ENCODE data around the gene SLC15A1. TPM values are rescaled to one million over a fixed set of nuclear protein-coding genes. Genes with fewer than 3 reads are reported as not detected.

SLC15A1 gene
- total RNA-seq, 4 donors from 2014 or later: 16.1 to 56.3 (median 44.1) TPM; not detected in 1

GRCh38 chr13:98795220-98795619, 42.7 kb upstream of the SLC15A1 start:
- WGBS, 2 donors (ENCODE audit: low coverage in 1 of 2): 97 to 100% methylated on average over 1 to 6 of the region's 6 CpGs
- in situ Hi-C loops (cut with MboI; ENCODE audit: low pct_ligation_motif_present in 1 of 4, low pct_unique_long_range_greater_than_20kb in 1 of 4, low sequenced_read_pairs in 3 of 4): no loop called here

GRCh38 chr13:98794498-98794897, 42.0 kb upstream of the SLC15A1 start:
- Histone ChIP-seq H3K4me3 (no peak overlapping the region), H3K27me3 (no peaks in the 10 kb centered on the region), H3K27ac (no peak overlapping the region), H3K36me3 (peaks cover 0 to 11% (median 0%) of the 10 kb centered on the region in 4 donors), H3K9me3 (no peaks in the 10 kb centered on the region), H3K4me1 (peaks cover 0 to 7% (median 4%) of the 10 kb centered on the region in 4 donors)
- 94 to 97% methylated on average over 11 to 12 of the region's 12 CpGs for WGBS, 2 donors (ENCODE audit: low coverage in 1 of 2)
- in situ Hi-C loops (cut with MboI; ENCODE audit: low pct_ligation_motif_present in 1 of 4, low pct_unique_long_range_greater_than_20kb in 1 of 4, low sequenced_read_pairs in 3 of 4): no loop called here
- no peak for DNase-seq
- intact Hi-C loops (cut with DNase I; ENCODE audit: low total_unique reads): no loop called here
- TF ChIP-seq POLR2AphosphoS5 (IDR thresholded peaks at IDR 0.05): no peak
- TF ChIP-seq CTCF (IDR thresholded peaks at IDR 0.05): no peak
- no peak for TF ChIP-seq EP300 (IDR thresholded peaks at IDR 0.05; ENCODE audit: low read depth)
- TF ChIP-seq POLR2A (IDR thresholded peaks at IDR 0.05): no peak

More at GRCh38 chr13:98795220-98795619, 42.7 kb upstream of the SLC15A1 start:
- no peak for DNase-seq
- intact Hi-C loops (cut with DNase I; ENCODE audit: low total_unique reads): no loop called here
- no peaks in the 10 kb centered on the region for H3K9me3 ChIP-seq
- H3K4me3 ChIP-seq: no peak overlapping the region
- no peak overlapping the region for H3K27ac ChIP-seq
- H3K27me3 ChIP-seq: no peaks in the 10 kb centered on the region
- TF ChIP-seq POLR2AphosphoS5 (IDR thresholded peaks at IDR 0.05) (no peak), EP300 (IDR thresholded peaks at IDR 0.05; ENCODE audit: low read depth) (no peak), CTCF (IDR thresholded peaks at IDR 0.05) (no peak), POLR2A (IDR thresholded peaks at IDR 0.05) (no peak)
- peaks cover 0 to 7% (median 4%) of the 10 kb centered on the region in 4 donors for H3K4me1 ChIP-seq
- peaks cover 0 to 11% (median 0%) of the 10 kb centered on the region in 4 donors for H3K36me3 ChIP-seq

- TF ChIP-seq CTCF (IDR thresholded peaks at IDR 0.05) (no peak), EP300 (IDR thresholded peaks at IDR 0.05; ENCODE audit: low read depth) (no peak), POLR2AphosphoS5 (IDR thresholded peaks at IDR 0.05) (no peak), POLR2A (IDR thresholded peaks at IDR 0.05) (no peak)
- DNase-seq: no peak
- no peaks in the 10 kb centered on the region for H3K9me3 ChIP-seq
- 80 to 82% methylated on average over 1 to 11 of the region's 11 CpGs for WGBS, 2 donors (ENCODE audit: low coverage in 1 of 2)
- no peak overlapping the region for H3K27ac ChIP-seq
- intact Hi-C loops (cut with DNase I; ENCODE audit: low total_unique reads): no loop called here
- in situ Hi-C loops (cut with MboI; ENCODE audit: low pct_ligation_motif_present in 1 of 4, low pct_unique_long_range_greater_than_20kb in 1 of 4, low sequenced_read_pairs in 3 of 4): no loop called here
- no peak overlapping the region for H3K4me3 ChIP-seq
- no peaks in the 10 kb centered on the region for H3K27me3 ChIP-seq
- peaks cover 0 to 7% (median 4%) of the 10 kb centered on the region in 4 donors for H3K4me1 ChIP-seq
- peaks cover 0 to 7% (median 0%) of the 10 kb centered on the region in 4 donors for H3K36me3 ChIP-seq
These were observed 40.5 kb upstream of the SLC15A1 start for GRCh38 chr13:98792785-98793495.

GRCh38 chr13:98792321-98792720, 39.8 kb upstream of the SLC15A1 start:
- H3K36me3 ChIP-seq: peaks cover 0 to 7% (median 0%) of the 10 kb centered on the region in 4 donors

More at GRCh38 chr13:98792321-98792720, 39.8 kb upstream of the SLC15A1 start:
- Histone ChIP-seq H3K27ac (no peak overlapping the region), H3K4me3 (no peak overlapping the region), H3K9me3 (no peaks in the 10 kb centered on the region), H3K4me1 (peaks cover 0 to 7% (median 4%) of the 10 kb centered on the region in 4 donors), H3K27me3 (no peaks in the 10 kb centered on the region)
- DNase-seq: peak; percentile 37
- intact Hi-C loops (cut with DNase I; ENCODE audit: low total_unique reads): no loop called here
- in situ Hi-C loops (cut with MboI; ENCODE audit: low pct_ligation_motif_present in 1 of 4, low pct_unique_long_range_greater_than_20kb in 1 of 4, low sequenced_read_pairs in 3 of 4): no loop called here
- 33 to 40% methylated on average over 1 to 9 of the region's 9 CpGs for WGBS, 2 donors (ENCODE audit: low coverage in 1 of 2)
- no peak for TF ChIP-seq POLR2AphosphoS5 (IDR thresholded peaks at IDR 0.05)
- TF ChIP-seq EP300 (IDR thresholded peaks at IDR 0.05; ENCODE audit: low read depth): no peak
- TF ChIP-seq CTCF (IDR thresholded peaks at IDR 0.05): no peak
- TF ChIP-seq POLR2A (IDR thresholded peaks at IDR 0.05): no peak

Measured in transverse colon (tissue), 4 donors.